Brain pericyte (primary cell): Measurements from ENCODE around the gene GFPT2.

Experiments
- DNase-seq: peaks from one replicate; pipeline ENCODE4 v3.0.0-alpha.2; 2012; ENCODE audit warnings: low read depth, low spot score

GFPT2 gene

DNA sequence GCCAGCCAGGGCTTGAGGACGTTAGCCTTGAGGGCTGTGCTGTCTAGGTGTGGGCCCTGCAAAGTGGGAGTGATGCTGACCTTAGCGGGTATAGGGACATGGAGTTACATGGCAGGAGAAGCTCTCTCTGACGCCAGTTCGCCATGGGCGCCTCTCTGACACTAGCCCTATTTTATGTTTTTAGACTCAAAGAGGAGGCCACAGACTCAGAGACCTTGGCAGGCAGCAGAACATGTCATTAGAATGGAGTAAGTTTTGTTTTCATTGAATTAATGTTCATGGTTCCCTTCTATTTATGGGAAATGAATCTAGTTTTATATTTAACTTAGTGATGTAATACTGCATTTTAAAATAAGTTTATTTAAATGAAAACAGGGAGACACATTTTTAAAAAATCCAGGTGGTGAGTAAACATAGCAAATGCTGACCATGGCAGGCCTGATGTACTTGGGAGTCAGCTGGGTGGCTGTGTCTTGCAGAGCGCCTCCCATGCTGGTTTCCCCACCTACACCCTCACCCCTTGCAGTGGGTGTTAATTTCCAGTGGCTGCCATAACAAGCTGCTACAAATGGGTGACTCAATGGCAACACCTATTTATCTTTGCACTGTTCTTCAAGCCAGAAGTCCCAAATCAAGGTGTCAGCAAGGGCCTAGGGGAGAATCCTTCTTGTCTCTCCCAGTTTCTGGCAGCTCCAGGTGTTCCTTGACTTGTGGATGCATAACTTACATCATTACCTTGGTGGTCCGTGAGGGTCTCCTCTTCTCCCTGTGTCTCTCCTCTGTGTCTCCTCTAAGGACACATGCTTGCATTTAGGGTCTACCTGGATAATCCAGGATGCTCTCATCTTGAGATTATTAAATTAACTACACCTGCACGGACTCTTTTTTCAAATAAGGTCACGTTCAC lies 25.6 kb upstream of the GFPT2 start:
- DNase-seq = no peak

DNA sequence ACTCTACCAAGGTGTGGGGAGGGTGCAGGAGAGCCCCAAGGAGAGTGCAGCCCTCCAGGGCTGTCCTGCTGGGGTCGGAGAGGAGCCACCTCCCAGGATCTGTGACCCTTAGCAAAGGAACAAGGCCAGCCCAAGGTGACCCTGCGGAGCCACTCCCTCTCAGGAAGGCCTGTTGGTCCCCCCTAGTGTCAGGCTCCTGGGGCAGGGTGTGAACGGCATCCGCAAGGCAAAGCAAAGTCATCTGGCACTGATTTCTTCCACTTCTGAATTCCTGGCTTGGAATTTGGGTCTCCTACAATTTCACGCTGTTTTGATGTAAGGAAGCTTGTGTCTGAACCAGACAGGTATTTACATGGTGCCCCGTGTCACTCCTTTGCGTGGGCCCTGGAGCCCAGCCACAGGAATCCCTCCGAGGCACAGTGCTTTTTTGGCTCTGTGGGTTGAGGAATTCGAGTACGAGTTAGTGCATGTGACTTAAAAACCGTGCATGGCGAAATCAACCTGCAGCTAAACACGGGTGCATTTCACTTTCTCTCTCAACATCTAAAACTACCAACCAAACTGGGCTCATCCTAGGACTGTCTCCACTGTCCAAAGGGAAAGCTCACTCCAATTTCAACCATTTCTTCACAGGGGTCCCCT lies 24.5 kb upstream of the GFPT2 start:
- no peak for DNase-seq

DNA sequence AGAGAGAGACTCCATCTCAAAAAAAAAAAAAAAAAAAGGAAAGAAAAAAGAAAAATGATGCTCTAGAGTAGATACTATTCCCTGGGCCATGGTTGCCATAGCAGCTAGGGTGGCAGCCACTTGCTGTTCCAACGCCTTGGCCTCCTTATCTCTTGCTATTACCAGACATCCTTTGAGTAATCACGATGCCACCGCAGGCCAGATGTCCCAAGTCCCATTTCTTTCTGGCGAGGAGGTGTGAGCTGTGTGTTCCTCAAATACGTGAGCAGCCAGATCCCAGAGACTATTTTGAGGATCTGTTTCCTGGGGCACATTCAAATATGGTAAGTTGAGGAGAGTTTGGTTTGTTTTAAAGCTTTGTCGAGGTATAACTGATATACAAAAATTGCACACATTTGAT lies 23.4 kb upstream of the GFPT2 start:
- DNase-seq = no peak

DNA sequence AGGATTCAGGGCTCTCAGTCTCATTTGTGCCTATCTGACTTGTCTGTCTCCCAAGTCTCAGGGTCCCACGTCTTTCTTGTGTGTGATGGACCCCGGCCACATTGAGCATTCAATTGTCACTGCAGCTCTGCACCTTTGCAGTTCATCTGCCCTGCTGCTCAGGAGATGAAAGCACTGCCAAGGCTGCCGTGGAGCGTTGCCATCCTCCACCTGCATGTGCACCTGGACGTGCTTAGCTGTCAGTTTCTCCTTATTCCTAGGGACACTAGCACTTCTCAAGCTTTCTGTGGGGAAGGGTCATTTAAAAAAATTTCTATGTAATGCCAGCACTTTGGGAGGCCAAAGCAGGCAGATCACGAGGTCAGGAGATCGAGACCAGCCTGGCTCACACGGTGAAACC lies 22.8 kb upstream of the GFPT2 start:
- DNase-seq = no peak

DNA sequence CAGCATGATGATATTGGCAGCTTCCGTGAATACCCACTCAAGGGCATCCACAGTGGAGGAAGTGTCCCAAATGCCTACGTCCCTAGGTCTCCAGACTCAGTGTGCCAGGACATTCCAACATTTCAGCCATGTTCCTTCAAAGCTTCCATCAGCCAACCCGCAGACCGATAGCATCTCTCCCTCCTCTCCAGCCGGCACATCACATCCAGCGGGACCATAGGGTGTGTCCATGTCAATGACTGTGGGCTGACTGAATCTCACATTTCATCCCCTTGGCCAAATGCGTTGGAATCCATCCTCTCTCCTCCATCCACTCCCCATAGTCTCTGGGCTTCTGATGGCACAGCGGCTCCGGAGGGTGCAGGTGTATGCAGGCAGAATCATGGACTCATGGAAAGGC lies 22.2 kb upstream of the GFPT2 start:
- no peak for DNase-seq

DNA sequence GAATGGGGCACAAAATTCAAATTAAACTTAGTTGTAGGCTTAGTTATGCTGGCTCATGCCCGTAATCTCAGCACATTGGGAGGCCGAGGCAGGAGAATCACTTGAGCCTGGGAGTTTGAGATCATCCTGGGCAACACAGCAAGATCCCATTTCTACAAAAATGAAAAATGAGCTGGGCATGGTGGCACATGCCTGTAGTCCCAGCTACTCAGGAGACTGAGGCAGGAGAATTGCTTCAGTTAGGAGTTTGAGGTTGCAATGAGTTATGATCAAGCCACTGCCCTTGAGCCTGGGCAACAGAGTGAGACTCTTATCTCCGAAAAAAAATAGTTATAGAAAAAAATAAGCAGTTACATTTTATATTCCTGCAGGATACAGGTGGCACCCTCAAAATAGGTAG lies 20.7 kb upstream of the GFPT2 start:
- DNase-seq = no peak

DNA sequence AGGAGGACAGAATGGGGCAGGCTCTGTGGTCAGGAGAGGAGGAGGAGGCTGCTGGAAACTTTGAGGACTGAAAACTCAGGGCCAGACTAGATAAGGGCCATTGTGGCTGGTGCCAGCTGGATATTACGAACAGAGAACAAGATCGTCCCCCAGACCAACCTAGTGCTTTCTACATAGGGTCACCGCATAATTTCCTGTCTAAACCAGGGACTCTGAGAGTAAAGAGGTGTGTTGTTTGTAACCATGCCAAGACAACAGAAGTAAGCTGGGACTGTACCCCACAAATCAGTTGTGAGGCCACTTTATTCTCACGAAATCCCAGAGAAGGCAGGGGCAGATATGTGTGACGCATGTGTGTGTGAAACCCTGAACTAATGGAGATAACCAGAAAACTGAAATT lies 20.3 kb upstream of the GFPT2 start:
- DNase-seq = no peak

DNA sequence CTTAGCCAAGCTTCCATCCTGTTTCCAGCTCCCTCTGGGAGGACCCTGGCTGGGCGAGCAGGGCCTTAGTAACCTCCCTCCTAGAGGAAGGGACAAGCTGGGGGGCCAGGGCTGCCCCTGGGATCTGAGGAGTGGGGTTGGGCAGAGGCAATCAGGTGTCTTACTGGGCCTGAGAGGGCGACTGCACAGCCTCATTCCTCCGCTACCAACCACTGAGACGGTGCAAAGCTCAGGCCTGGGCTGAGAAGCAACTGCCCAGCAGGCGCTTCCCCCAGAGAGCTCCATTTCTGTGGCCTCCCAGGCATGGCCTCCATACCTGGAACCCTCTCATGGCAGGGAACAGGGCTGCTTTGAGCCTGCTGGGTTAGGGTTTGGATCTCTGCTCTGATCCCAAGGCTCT lies 18.8 kb upstream of the GFPT2 start:
- no peak for DNase-seq

DNA sequence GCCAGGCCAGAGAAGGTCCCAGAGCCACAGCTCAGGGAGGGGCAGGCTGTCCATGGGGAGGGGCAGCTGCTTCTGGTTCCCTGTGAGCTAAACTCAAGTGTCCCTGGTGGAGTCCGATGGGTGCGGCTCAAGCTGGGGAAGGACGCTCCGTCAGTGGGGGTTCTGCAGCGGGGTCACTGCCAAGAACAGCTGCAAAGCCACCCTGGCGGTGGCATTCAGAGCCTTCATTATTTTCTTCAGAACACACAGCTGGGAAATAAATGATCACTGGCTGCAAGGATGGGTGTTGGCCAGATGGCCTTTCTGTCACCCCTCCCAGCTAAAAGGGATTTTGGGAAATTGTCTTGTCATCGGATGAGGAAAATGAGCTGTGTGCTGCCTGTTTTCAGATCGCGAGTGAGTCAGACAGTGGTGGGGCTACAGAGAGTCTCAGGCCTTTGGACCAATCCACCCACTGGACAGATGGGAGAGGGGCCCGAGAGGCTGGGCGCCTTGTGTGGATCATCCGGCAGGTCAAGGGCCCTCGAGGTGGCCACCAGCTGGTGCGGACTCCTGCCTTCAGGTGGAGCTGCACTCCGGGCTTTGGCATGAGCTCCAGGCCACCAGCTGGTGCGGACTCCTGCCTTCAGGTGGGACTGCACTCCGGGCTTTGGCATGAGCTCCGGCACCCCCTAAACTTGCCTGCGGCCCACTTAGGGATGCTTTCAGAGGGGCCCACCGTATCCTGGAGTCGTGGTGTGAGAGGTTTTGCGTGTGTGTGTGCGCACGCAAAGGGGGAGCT lies 17.9 kb upstream of the GFPT2 start:
- no peak for DNase-seq

DNA sequence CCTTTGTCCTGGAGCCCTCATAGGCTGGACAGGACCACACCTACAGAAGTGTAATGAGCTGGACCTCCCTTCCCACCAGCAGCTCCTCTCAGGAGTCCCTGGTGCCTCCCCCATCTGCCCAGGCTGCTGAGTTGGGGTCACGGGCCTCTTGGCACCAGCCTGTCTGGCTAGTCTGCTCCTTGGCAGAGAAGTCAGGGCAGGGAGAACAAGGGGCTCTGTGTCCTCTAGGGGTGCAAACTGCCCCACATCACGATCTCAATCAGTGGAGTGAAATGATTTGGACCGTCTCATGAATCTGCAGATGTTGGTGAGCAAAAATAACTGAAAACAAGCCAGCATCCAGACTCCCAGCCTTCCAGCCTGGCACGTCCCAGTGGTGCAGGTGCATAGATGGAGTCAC lies 14.9 kb upstream of the GFPT2 start:
- DNase-seq = no peak

DNA sequence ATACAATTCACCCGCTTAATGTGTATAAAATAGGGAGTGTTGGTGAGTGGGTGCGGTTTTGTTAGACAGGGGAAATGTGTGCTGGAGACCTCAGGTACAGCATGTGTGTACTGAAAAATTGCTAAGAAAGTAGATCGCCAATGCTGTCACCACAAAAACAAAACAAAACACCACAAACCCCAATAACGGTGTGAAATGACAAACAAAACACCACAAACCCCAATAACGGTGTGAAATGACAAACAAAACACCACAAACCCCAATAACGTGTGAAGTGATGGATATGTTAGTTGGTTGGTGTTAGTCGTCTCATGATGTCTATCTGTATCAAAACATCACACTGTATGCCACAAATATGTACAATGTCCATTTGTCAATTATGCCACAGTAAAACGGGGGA lies 14.2 kb upstream of the GFPT2 start:
- no peak for DNase-seq

DNA sequence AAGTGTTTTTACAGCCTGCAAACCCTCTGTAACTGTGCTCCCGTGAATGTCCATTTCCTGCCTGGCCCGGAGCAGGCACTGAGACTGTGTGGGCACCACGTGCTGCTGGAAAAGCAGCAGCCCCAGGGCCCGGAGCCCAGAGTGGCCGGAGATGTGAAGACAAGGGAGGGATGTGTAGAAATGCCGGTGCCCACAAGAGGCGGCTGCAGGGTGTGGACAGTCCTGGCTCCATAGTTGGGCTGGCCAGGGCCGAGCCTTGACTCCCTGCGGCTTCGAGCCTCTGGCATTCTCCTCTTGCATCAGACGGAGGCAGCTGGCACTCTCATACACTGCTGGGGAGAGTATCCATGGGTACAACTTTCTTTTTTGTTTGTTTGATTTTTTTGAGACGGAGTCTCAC lies 13.2 kb upstream of the GFPT2 start:
- DNase-seq = no peak

DNA sequence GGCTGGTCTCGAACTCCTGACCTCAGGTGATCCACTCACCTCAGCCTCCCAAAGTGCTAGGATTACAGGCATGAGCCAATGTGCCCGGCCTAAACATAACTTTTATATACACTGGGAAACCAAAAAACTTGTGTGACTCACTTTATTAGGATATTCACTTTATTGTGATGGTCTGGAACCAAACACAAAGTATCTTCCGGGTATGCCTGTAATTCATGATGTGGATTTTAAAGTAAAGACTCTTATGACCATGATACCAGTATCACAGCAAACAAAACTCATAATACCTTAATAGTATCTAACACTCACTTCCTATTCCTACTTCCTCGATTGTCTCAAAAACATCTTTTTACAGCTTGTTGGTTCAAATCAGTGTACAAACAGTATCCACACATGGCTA lies 12.7 kb upstream of the GFPT2 start:
- DNase-seq = no peak

DNA sequence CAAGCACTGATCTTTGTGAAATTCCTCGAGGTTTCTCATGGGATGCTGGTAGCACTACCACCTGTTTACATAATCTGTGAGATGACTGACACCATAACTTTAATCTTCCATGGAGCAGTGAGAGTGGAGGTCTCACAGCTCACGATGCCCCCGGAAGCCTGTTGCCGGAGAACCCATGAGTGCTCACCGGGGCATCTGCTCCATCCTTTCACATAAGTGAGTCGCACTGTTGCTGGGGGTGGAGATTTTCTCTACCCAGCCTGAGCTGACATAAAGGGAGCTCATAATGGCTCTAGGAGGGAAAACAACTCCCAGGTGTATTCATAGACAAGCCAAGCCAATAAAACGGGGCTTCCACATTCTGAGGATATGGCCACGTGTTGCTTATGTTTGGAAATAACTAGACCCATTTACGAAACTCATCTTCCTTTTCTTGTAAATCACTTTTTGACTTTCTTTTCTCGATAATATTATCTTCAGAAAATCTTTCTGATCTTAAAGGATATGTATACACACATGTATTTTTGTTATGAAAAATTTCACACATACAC lies 11.2 kb upstream of the GFPT2 start:
- DNase-seq = no peak

DNA sequence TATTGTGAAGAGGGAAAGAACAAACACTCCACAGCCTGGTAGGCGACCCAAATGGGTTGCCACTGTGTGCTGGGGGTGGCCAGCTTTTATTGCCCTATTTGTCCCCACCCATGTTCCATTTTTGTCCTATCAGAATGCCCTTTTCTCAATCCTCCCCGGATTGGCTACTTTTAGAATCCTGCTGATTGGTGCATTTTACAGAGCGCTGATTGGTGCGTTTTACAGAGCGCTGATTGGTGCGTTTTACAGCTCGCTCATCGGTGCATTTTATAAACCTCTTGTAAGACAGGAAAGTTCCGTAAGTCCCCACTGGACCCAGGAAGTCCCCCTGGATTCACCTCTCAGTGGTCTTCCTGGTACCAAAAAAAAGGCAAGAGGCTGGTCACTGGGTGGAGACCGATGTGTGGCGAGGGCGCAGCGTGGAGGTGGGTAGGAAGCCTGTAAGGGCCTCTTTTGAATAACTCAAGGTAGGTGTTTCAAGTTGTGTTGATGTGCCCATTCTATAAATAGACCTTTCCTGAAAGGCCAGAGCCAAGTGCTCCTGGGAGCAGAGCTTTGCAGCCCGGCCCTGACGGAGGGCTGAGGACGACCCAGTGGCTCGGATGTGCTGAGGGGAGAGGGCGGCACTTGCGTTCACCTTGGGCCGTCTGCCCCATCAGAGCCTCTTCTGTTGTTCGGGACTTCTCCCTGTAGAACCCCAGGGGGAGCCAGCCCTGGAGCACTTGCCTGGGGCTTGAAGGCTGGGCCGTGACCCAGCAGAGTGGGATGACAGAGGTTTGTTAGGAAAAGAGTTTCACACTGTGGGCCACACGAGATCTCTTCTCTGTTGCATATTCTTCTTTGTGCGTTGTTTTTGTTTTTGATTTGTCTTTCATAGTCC lies 7.2 kb upstream of the GFPT2 start:
- DNase-seq = no peak

DNA sequence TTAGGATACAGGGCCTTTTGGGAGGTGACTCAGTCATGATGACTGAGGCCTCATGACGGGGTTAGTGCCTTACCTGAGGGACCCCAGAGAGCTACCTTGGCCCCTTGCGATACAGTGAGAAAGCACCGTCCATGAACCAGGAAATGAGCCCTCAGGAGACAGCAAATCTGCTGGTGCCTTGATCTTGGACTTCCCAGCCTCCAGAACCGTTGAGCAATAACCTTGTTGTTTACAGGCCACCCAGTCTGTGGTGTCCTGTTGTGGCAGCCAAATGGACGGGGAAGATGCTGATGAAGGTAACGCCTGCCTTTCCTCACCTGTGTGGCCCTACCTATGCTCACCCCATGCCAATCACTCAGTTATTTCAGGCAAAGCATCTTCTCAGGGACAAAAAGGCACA lies 5.6 kb upstream of the GFPT2 start:
- DNase-seq = no peak

DNA sequence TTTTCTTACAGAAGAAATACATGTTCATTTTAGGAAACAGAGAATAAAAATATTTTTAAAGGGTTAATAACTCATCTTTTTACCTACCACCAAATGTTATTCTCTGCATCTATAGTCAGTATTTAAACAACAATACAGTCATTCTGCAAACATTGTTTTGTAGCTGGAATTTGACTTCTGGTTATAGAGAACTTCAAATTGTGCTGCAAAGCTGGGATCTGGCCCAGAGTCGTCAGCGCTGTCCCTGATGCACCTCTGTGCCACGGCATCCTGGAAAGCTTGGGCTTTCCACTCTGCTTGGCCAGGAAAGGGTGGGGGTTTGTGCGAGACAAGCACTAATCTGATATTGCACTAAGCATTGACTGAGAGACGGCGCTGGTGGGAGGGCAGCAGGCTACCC lies 5.0 kb upstream of the GFPT2 start:
- no peak for DNase-seq

DNA sequence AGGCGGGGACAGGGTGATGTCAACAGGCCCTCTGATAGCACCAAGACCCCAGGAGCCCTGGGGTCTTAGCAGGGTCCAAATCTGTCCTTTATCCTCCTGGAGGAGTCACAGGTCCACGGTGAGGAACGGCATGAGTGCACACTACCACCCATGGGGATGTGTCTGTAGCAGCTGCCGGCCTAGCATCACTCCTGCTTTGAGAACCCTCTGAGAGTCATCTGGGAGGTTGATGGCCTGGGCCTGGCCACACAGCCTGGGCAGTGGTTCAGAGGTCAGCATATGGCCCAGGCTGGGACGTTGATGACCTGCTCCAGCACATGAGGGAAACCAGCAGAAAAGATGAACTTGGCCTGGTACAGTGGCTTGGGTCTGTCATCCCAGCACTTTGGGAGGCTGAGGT lies 1.8 kb upstream of the GFPT2 start:
- no peak for DNase-seq

DNA sequence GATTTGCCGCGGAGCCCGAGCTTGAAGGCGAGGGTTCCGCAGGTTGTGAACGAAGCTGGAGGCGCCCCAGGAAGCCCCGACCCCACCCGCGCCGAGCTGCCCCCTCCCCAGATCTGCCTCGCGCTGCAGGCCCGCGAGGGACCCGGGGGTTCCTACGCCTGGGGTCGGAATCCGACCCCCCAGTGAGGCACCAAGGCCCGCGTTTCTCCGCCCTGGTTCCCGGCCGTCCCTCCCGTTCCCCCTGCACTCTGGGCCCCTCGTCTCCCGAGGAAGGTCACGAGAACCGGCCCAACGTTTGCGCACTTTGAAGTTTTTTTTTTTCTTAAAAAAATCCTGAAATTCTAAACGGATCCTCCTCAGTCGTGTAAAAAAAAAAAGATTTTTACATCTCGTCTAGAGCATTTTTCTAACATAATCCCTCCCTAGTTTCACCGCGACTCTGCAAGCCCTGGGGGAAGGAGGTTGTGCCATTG lies 880 bp upstream of the GFPT2 start:
- no peak for DNase-seq

DNA sequence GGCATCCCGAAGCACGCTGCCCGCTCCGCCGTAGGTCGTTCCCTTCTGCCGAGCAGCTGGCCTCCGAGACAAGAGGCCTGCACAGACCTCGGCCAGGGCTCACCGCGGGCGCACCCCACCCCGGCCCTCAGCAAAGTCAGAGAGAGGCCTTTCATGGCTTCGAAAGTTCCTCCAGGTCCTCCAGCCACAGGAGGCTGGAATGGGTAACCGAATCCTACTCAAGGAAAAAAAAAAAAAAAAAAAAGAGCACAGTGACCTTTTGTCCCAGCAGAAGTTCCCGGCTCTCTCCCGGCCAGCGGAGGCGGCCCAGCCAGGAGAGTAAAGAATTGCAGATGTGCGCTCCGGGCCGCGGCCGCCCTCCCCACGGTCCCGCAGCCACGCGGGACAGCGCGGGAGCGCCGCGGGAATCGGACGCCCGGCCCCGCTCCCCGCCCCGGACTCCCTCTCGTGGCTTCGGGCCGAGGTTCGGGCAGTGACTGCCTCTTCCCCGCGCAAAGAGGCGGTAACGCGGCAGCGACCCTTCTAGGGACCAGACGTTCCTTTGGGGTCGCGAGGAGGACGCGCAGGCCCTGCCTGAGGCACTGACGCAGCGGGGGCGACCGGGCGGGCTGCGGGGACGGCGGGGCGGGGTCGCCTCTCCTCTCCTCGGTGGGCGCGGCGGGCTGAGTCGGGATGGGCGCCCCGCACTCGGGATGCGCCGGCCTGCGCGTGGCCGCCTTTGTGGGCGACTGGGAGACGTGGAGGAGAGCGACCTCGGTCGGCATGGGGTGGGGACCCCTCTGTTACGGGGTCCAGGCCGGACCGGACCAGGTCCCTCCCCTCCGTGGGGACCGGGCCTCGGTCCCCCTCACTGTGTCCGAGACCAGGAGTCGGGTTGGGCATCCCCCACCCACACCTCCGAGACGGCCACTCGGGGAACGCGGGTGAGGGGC lies 754 bp downstream of the GFPT2 start:
- DNase-seq = no peak
